SK-N-SH treated with all-trans-retinoic acid at 6 μM for 48 hours (cell line): ENCODE data around the gene MRLN.

Experiments used
- ATAC-seq: fragments of 200-7000 bp; cut with Tn5 transposase; 3 replicates; pipeline ENCODE4 v1.9.1; 2020; ENCODE audit warnings: mild to moderate bottlenecking, moderate library complexity
- ARNTL ChIP-seq: fragments of 450-650 bp; formaldehyde crosslinking; IDR thresholded peaks from 2 replicates; pipeline ENCODE4 v1.5.0; 2020; ENCODE audit warnings: low read depth, mild to moderate bottlenecking, moderate library complexity, borderline replicate concordance
- BACH2 ChIP-seq: fragments of 250-450 bp; sonication (Bioruptor Pico); IDR thresholded peaks from 2 replicates; pipeline ENCODE4 v1.9.0; 2021; ENCODE audit warnings: mild to moderate bottlenecking, borderline replicate concordance
- CREB5 ChIP-seq: fragments of 250-450 bp; sonication (Bioruptor Pico); IDR thresholded peaks from 2 replicates; pipeline ENCODE4 v1.5.1; 2020; ENCODE audit warnings: low read depth, mild to moderate bottlenecking, moderate library complexity
- CSDC2 ChIP-seq: fragments of 250-450 bp; sonication (Bioruptor Pico); IDR thresholded peaks from 2 replicates; pipeline ENCODE4 v1.5.0; 2020; ENCODE audit warnings: mild to moderate bottlenecking, moderate library complexity
- CSRNP3 ChIP-seq: fragments of 250-450 bp; sonication (Bioruptor Pico); IDR thresholded peaks from 2 replicates; pipeline ENCODE4 v1.5.1; 2021; ENCODE audit warnings: mild to moderate bottlenecking, moderate library complexity
- ISL1 ChIP-seq: fragments of 250-450 bp; sonication (Bioruptor Pico); IDR thresholded peaks from 2 replicates; pipeline ENCODE4 v2.1.2; 2022; ENCODE audit warnings: mild to moderate bottlenecking, moderate library complexity
- OSR1 ChIP-seq: fragments of 250-450 bp; sonication (Bioruptor Pico); IDR thresholded peaks from 2 replicates; pipeline ENCODE4 v1.8.0; 2022; ENCODE audit warnings: moderate library complexity, mild to moderate bottlenecking, inconsistent platforms
- PATZ1 ChIP-seq: fragments of 250-450 bp; sonication (Bioruptor Pico); IDR thresholded peaks from 2 replicates; pipeline ENCODE4 v1.8.0; 2020; ENCODE audit warnings: mild to moderate bottlenecking, moderate library complexity, borderline replicate concordance
- POU6F1 ChIP-seq: fragments of 250-450 bp; sonication (Bioruptor Pico); IDR thresholded peaks from 2 replicates; pipeline ENCODE4 v1.8.0; 2021; ENCODE audit warnings: low read depth, mild to moderate bottlenecking, moderate library complexity, borderline replicate concordance
- PPARA ChIP-seq: fragments of 250-450 bp; sonication (Bioruptor Pico); IDR thresholded peaks from 2 replicates; pipeline ENCODE4 v1.5.0; 2020; ENCODE audit warnings: mild to moderate bottlenecking, borderline replicate concordance
- RARB ChIP-seq: fragments of 250-450 bp; sonication (Bioruptor Pico); IDR thresholded peaks from 2 replicates; pipeline ENCODE4 v1.8.0; 2021; ENCODE audit warnings: mild to moderate bottlenecking, moderate library complexity
- SNAI2 ChIP-seq: fragments of 250-450 bp; sonication (Bioruptor Pico); IDR thresholded peaks from 2 replicates; pipeline ENCODE4 v1.5.0; 2020; ENCODE audit warnings: mild to moderate bottlenecking, moderate library complexity
- TCF4 ChIP-seq: fragments of 250-450 bp; sonication (Bioruptor Pico); IDR thresholded peaks from 2 replicates; pipeline ENCODE4 v1.8.0; 2021; ENCODE audit warnings: mild to moderate bottlenecking, moderate library complexity, borderline replicate concordance
- TOX ChIP-seq: fragments of 250-450 bp; sonication (Bioruptor Pico); IDR thresholded peaks from 2 replicates; pipeline ENCODE4 v1.8.0; 2021; ENCODE audit warnings: mild to moderate bottlenecking, moderate library complexity, borderline replicate concordance
- ZC3H10 ChIP-seq: fragments of 250-450 bp; sonication (Bioruptor Pico); IDR thresholded peaks from 2 replicates; pipeline ENCODE4 v1.5.1; 2021; ENCODE audit warnings: mild to moderate bottlenecking, moderate library complexity
- ZFP3 ChIP-seq: fragments of 250-450 bp; sonication (Bioruptor Pico); IDR thresholded peaks from 2 replicates; pipeline ENCODE4 v1.5.0; 2020; ENCODE audit warnings: mild to moderate bottlenecking, moderate library complexity
- ZFP30 ChIP-seq: fragments of 450-650 bp; formaldehyde crosslinking; IDR thresholded peaks from 2 replicates; pipeline ENCODE4 v1.5.0; 2022; ENCODE audit warnings: mild to moderate bottlenecking, moderate library complexity
- ZNF565 ChIP-seq: fragments of 450-650 bp; formaldehyde crosslinking; conservative IDR thresholded peaks from 2 replicates; pipeline ENCODE4 v1.5.0; 2020; ENCODE audit warnings: low read depth, mild to moderate bottlenecking, moderate library complexity
- ZNF70 ChIP-seq: fragments of 450-650 bp; formaldehyde crosslinking; IDR thresholded peaks from 2 replicates; pipeline ENCODE4 v1.5.0; 2020; ENCODE audit warnings: mild to moderate bottlenecking, moderate library complexity
- ZNF8 ChIP-seq: fragments of 450-650 bp; formaldehyde crosslinking; IDR thresholded peaks from 2 replicates; pipeline ENCODE4 v1.5.0; 2020; ENCODE audit warnings: mild to moderate bottlenecking, moderate library complexity
- TF ChIP-seq, protein P1 (sequence below): fragments of 250-450 bp; sonication (Bioruptor Pico); IDR thresholded peaks from 2 replicates; pipeline ENCODE4 v1.5.0; 2020; ENCODE audit warnings: mild to moderate bottlenecking, moderate library complexity

Gene MRLN

DNA sequence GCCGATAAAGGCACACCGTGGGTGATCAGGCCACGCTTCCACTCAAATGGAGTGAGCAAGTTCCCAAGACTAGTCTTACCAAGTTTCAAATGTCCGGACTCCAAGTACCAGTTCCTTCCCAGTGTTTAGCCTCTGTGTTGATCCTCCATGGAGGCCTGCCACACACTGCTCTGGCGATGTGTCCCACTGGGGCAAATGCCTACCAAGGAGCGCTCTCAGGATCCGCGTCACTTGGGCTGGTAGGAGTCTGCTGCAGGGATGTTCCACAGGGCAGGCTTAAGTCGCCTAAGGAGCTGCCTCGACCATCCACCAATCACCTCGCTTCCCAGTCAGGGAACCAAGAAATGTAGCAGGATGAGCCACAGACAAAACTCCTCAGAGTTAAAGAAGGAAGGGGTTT lies 17.4 kb upstream of the MRLN start (continued):
- TF ChIP-seq CSRNP3 (CRISPR knock-in tag) (no peak), TCF4 (CRISPR knock-in tag) (no peak), TOX (CRISPR knock-in tag) (no peak), CSDC2 (no peak), ZNF8 (CRISPR knock-in tag) (no peak), BACH2 (CRISPR knock-in tag) (no peak)

DNA sequence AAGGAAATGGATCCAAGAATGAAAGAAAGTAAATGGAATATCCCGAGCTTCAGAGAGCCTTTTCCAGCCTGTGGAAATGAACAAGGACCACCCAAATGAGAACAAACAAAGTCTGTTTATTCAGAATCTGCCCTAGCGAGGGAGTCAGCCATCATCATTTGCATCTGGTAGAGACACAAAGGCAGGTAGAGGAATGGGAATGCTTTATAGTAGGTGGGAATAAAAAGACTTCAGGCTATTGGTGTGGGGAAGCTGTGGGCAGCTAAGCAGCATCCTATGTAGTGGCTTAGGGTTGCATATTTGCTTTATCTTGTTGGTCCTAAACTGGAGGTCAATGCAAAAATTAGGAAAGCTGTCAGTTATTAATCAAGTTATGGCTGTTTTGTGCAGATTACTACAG lies 9.2 kb upstream of the MRLN start:
- no peak for ATAC-seq
- TF ChIP-seq TOX (CRISPR knock-in tag) (no peak), CSRNP3 (CRISPR knock-in tag) (no peak), ISL1 (no peak), PATZ1 (CRISPR knock-in tag) (no peak), PPARA (CRISPR knock-in tag) (no peak), SNAI2 (no peak), ZC3H10 (no peak), TCF4 (CRISPR knock-in tag) (no peak), ZNF565 (no peak), CREB5 (no peak), RARB (CRISPR knock-in tag) (no peak), ARNTL (CRISPR knock-in tag) (no peak), POU6F1 (CRISPR knock-in tag) (no peak), BACH2 (CRISPR knock-in tag) (no peak), ZFP30 (CRISPR knock-in tag) (no peak), ZFP3 (CRISPR knock-in tag) (no peak), ZNF70 (no peak)
- TF ChIP-seq, protein P1, sequence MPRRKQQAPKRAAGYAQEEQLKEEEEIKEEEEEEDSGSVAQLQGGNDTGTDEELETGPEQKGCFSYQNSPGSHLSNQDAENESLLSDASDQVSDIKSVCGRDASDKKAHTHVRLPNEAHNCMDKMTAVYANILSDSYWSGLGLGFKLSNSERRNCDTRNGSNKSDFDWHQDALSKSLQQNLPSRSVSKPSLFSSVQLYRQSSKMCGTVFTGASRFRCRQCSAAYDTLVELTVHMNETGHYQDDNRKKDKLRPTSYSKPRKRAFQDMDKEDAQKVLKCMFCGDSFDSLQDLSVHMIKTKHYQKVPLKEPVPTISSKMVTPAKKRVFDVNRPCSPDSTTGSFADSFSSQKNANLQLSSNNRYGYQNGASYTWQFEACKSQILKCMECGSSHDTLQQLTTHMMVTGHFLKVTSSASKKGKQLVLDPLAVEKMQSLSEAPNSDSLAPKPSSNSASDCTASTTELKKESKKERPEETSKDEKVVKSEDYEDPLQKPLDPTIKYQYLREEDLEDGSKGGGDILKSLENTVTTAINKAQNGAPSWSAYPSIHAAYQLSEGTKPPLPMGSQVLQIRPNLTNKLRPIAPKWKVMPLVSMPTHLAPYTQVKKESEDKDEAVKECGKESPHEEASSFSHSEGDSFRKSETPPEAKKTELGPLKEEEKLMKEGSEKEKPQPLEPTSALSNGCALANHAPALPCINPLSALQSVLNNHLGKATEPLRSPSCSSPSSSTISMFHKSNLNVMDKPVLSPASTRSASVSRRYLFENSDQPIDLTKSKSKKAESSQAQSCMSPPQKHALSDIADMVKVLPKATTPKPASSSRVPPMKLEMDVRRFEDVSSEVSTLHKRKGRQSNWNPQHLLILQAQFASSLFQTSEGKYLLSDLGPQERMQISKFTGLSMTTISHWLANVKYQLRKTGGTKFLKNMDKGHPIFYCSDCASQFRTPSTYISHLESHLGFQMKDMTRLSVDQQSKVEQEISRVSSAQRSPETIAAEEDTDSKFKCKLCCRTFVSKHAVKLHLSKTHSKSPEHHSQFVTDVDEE (CRISPR knock-in tag): no peak

DNA sequence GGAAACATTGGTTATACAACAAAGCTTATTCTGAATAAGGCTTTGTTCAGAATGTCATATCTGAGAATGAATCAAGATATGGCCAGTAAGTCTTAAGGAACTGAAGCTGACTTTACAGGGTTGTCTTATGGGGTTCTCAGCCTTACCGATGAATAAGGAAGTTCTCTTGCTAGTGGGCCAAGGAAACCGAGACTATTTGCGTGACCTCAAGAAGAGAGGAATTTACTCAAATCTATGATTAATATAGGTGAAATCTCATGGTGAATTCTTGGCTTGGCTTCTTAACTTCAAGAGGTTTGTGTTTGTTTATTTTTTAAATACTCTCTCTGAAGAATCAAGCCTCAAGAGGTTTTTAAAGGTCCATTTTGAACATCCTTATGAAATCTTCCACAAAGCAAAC lies 4.7 kb upstream of the MRLN start:
- no peak for ATAC-seq
- no peak for TF ChIP-seq ZNF70
- no peak for TF ChIP-seq ZC3H10
- TF ChIP-seq ZNF8 (CRISPR knock-in tag): no peak
- TF ChIP-seq PATZ1 (CRISPR knock-in tag): no peak
- no peak for TF ChIP-seq TCF4 (CRISPR knock-in tag)
- TF ChIP-seq CSDC2: no peak
- TF ChIP-seq SNAI2: no peak
- TF ChIP-seq ZNF565: no peak
- no peak for TF ChIP-seq POU6F1 (CRISPR knock-in tag)
- TF ChIP-seq TOX (CRISPR knock-in tag): no peak
- TF ChIP-seq ZFP3 (CRISPR knock-in tag): no peak
- no peak for TF ChIP-seq ISL1
- TF ChIP-seq OSR1 (CRISPR knock-in tag): no peak
- no peak for TF ChIP-seq CREB5
